ENCODE data around the gene CRB1. TPM values are rescaled to one million over a fixed set of nuclear protein-coding genes. Genes with fewer than 3 reads are reported as not detected.

CRB1 gene
- total RNA-seq, 1 donor from 2014 or later, result 0.08 TPM

- DNase-seq, result no peak
- ATAC-seq (ENCODE audit: poor library complexity), result no peak
- intact Hi-C loops (cut with DNase I), result no loop called here
Observed at GRCh38 chr1:197286634-197287033, 18.6 kb downstream of the CRB1 start.

GRCh38 chr1:197287863-197288262 is 19.8 kb downstream of the CRB1 start:
- DNase-seq, result no peak
- ATAC-seq (ENCODE audit: poor library complexity), result no peak
- intact Hi-C loops (cut with DNase I), result no loop called here

- ATAC-seq (ENCODE audit: poor library complexity) (no peak), DNase-seq (no peak)
- intact Hi-C loops (cut with DNase I), result no loop called here
Observed at GRCh38 chr1:197302775-197303174, 34.7 kb downstream of the CRB1 start.

GRCh38 chr1:197303463-197303862 is 35.4 kb downstream of the CRB1 start:
- no peak for ATAC-seq (ENCODE audit: poor library complexity)
- intact Hi-C loops (cut with DNase I), result no loop called here
- DNase-seq, result no peak

DNA sequence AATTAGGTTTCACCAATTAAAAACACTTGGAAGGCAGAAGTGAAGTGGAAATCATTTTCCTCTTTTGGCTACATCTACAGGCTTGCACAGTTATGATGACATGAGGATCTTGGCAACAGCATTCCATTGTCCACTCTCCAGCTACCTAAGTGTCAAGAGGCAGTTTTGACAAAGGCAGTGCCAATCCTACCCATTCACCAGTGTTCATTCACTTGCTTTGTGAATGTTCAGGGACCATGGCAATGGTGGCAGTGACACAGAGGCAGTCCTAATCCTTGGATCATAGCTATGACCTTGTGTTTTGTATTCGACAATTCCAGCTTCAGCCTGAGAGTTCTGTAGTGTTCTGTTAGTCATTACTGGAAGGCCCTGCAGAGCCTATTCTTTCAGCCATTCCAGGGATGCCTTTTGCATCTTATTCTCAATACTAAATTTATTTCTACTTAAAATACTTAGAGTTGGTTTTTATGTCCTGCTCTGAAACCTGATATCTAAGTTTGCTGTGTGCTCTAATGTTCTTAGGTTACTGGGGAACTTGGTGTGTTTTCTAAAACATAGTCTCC is 36.7 kb downstream of the CRB1 start:
- peak; percentile 31 for ATAC-seq (ENCODE audit: poor library complexity)
- intact Hi-C loops (cut with DNase I), result no loop called here
- DNase-seq, result no peak

- intact Hi-C loops (cut with DNase I), result no loop called here
- ATAC-seq (ENCODE audit: poor library complexity) (no peak), DNase-seq (no peak)
Observed at GRCh38 chr1:197305925-197306324, 37.9 kb downstream of the CRB1 start.

- intact Hi-C loops (cut with DNase I), result no loop called here
- DNase-seq (no peak), ATAC-seq (ENCODE audit: poor library complexity) (no peak)
Observed at GRCh38 chr1:197306381-197307062, 38.5 kb downstream of the CRB1 start.

DNA sequence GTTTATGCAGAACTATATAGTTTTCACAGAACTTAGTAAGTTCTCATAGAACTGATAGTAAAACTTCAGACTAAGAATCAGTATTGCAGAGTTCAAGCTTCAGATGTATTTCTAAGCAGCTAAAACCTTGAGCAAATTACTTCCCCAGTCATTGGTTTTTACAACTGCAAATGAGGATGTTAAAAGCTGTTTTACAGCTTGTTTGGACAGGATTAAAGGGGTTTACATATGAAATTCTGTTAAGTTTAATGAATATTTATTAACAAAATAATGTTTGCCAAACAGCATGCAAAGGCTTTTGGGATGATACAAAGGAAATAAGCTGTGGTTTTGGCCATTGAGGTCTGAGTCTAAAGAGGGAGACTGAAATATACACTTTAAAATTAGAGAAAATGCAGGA is 39.1 kb downstream of the CRB1 start:
- intact Hi-C loops (cut with DNase I), result no loop called here
- DNase-seq (no peak), ATAC-seq (ENCODE audit: poor library complexity) (no peak)

DNA sequence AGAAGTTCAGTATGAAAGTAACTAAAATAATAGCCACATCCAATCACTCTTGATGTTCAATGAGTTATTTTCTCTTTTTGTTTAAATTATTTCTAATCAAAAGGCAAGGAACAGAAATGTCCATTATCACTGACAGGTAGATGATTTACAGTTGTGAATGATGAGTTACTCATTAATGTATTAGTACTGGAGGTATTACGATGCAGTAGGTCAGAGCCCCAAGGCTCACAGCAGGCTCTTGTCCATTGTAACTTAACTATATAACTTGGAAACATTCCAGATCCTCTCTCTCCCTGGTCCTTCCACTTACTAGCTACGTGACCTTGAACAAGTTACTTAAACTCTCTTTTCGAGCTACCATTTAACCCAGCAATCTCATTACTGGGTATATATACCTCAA is 39.5 kb downstream of the CRB1 start:
- ATAC-seq (ENCODE audit: poor library complexity) (no peak), DNase-seq (no peak)
- intact Hi-C loops (cut with DNase I), result no loop called here

DNA sequence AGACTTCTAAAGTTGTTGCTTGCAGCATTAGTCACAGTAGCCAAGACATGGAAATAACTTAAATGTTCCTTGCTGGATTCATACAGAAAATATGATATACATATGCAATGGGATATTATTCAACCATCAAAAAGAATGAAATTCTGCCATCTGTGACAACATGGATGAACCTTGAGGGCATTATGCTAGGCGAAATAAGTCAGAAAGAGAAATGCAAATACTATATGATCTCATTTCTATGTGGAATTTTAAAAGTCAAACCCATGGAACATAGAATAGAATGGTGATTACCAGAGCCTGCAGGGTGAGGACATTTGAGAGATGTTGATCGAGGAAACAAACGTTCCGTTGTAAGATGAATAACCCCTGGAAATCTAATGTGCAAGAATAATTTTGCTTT is 43.0 kb downstream of the CRB1 start:
- ATAC-seq (ENCODE audit: poor library complexity) (no peak), DNase-seq (no peak)
- intact Hi-C loops (cut with DNase I), result no loop called here

DNA sequence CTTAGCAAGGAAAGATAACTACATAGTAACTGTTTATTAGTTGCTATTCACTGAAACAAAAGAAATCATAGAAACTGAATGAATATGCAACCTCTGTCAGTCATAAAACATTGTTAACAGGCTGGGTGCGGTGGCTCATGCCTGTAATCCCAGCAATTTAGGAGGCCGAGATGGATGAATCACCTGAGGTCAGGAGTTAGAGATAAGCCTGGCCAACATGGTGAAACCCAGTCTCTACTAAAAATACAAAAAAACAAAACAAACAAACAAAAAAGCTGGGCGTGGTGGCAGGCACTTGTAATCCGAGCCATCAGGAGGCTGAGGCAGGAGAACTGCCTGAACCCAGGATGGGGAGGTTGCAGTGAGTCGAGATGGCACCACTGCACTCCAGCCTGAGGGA is 44.1 kb downstream of the CRB1 start:
- DNase-seq (no peak), ATAC-seq (ENCODE audit: poor library complexity) (no peak)
- intact Hi-C loops (cut with DNase I), result no loop called here

DNA sequence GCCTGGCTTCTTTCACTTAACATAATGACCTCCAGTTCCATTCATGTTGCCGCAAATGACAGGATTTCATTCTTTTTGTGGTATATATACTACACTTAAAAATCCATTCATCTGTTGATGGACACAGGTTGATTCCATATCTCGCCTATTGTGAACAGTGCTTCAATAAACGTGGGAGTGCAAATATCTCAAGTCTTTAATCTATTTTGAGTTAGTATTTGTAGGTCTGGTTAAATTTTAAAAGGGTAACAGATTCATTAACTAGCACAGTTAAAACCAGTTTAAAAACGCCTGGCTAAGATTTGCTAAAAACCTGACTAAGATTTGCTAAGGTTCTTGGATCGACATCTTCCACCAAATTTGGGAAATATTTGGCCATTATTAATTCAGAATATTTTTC is 45.7 kb downstream of the CRB1 start:
- DNase-seq (no peak), ATAC-seq (ENCODE audit: poor library complexity) (no peak)
- intact Hi-C loops (cut with DNase I), result no loop called here

GRCh38 chr1:197314682-197315081 is 46.6 kb downstream of the CRB1 start:
- DNase-seq (no peak), ATAC-seq (ENCODE audit: poor library complexity) (no peak)
- intact Hi-C loops (cut with DNase I), result no loop called here

DNA sequence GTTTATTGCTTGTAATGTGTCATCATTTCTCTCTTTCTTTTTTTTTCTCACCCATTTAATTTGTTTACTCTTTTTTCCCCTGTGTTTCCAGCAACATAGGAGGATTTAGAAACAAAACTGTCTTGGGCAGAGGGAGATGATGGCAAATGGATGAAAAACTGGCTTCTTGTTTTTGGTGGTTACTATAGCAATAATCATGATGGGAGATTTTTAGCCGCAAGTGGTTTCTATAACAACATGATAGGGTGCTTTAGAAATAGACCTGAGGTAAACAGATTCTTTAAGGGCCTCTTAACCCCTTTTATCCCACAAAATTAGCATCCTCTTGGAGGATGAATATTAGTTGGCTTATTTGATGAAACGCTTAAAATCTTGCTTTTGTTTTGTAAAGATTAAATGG is 51.6 kb downstream of the CRB1 start:
- intact Hi-C loops (cut with DNase I), result no loop called here
- no peak for DNase-seq
- no peak for ATAC-seq (ENCODE audit: poor library complexity)

- no peak for DNase-seq
Observed at GRCh38 chr1:197320991-197321531, 53.0 kb downstream of the CRB1 start.

GRCh38 chr1:197321811-197322210 is 53.8 kb downstream of the CRB1 start:
- intact Hi-C loops (cut with DNase I), result no loop called here
- ATAC-seq (ENCODE audit: poor library complexity), result no peak
- no peak for DNase-seq

More at GRCh38 chr1:197320991-197321531, 53.0 kb downstream of the CRB1 start:
- peak; percentile 89 for ATAC-seq (ENCODE audit: poor library complexity)
- intact Hi-C loops (cut with DNase I), result no loop called here

- DNase-seq, result no peak
- intact Hi-C loops (cut with DNase I), result no loop called here
- ATAC-seq (ENCODE audit: poor library complexity), result no peak
Observed at GRCh38 chr1:197327776-197328364, 59.8 kb downstream of the CRB1 start.

DNA sequence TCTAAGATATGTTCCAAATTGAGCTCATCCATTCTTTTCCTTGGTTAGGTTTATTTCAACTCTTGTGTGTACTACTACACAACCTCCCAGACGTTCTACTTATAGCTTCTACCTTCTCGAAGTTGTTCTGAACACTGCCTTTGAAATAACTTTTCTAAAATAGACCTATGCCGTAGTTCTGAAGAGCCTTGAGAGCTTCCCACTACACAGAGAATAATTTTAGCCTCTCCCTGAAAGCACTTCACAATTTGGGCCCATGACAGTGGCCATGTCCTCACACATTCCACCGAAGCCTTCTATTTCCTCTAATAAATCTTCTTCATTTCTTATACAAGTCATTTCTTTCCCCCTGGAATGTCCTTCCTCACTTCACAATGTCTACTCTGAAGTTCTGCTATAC is 62.2 kb downstream of the CRB1 start:
- no peak for DNase-seq
- ATAC-seq (ENCODE audit: poor library complexity), result peak; percentile 83
- intact Hi-C loops (cut with DNase I), result no loop called here

DNA sequence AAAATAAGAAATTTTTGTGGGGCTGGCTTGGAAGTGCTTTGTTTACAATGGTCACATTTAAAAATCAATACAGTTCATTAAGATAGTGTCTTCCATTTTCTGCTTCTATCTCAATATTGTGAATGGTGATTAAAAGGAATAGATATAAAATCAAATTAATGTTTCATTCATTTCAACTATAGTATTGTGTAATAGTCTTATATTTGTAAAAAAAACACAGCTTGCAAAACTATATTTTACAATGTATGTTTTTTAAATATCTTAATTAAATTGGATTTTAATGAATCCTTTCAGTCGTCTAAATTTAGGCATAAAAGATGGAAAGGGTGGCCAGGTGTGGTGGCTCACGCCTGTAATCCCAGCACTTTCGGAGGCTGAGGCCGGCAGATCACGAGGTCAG is 63.5 kb downstream of the CRB1 start:
- ATAC-seq (ENCODE audit: poor library complexity), result no peak
- DNase-seq, result no peak
- intact Hi-C loops (cut with DNase I), result no loop called here

DNA sequence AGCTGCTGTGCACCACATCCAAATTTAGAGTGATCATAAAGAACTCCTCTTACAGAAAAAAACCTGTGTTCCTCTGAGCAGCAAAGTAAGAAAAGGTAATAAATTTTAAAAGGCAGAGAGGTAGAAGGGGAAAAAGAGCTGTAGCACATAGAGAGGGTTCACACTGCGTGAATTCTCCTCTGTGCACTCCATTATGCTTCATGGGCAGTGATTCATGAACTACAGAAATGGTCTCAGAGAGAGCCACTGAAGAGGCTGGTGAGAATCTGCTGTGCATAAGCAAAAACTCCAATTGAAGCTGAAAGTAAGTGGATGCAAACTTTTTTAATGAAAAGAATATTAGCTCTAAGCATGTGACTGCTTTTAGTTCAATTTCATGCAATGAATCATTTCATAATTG is 65.0 kb downstream of the CRB1 start:
- ATAC-seq (ENCODE audit: poor library complexity) (no peak), DNase-seq (no peak)
- intact Hi-C loops (cut with DNase I), result no loop called here

All from Right ventricle myocardium superior (tissue), 1 donor.